WERI-Rb-1 (cell line): ENCODE results near the gene INPPL1.
"Not testable (repeated sequence)": the region's sequence is repeated elsewhere in the genome, so short reads cannot be mapped to it uniquely, and the experiment has no call there.

ENCODE experiments used
- DNase-seq: peaks from one replicate; pipeline ENCODE4 v3.0.0-alpha.2; 2020
- H3K27ac ChIP-seq: fragments of 250-450 bp; sonication (Bioruptor Pico); 2 replicates; pipeline ENCODE4 v1.5.1; 2020; ENCODE audit warnings: mild to moderate bottlenecking, moderate library complexity
- H3K27me3 ChIP-seq: fragments of 250-450 bp; sonication (Bioruptor Pico); 2 replicates; pipeline ENCODE4 v1.5.1; 2021; ENCODE audit warnings: mild to moderate bottlenecking, low read depth, moderate library complexity; ENCODE audit not compliant: insufficient read depth, severe bottlenecking
- H3K36me3 ChIP-seq: fragments of 250-450 bp; sonication (Bioruptor Pico); 2 replicates; pipeline ENCODE4 v1.5.1; 2020; ENCODE audit warnings: mild to moderate bottlenecking, moderate library complexity
- H3K4me3 ChIP-seq: 2 replicates; pipeline ENCODE4 v1.5.1; 2011; ENCODE audit warnings: low read depth, mild to moderate bottlenecking, control low read depth, low read length
- H3K9me3 ChIP-seq: fragments of 250-450 bp; sonication (Bioruptor Pico); 2 replicates; pipeline ENCODE4 v1.5.1; 2021; ENCODE audit warnings: mild to moderate bottlenecking, moderate library complexity; ENCODE audit not compliant: severe bottlenecking
- CTCF ChIP-seq: IDR thresholded peaks from 2 replicates; pipeline ENCODE4 v1.5.1; 2011; ENCODE audit warnings: low read depth, mild to moderate bottlenecking, control low read depth, inconsistent platforms, low read length

INPPL1 gene

GRCh38 chr11:72195518-72196270 is 28.9 kb upstream of the INPPL1 start:
- Histone ChIP-seq H3K36me3 (no peaks in the 10 kb centered on the region), H3K27me3 (no peaks in the 10 kb centered on the region), H3K27ac (peak overlapping the region; percentile 44), H3K4me3 (no peak overlapping the region), H3K9me3 (no peaks in the 10 kb centered on the region)
- DNase-seq, result peak; percentile 53
- no peak for TF ChIP-seq CTCF

GRCh38 chr11:72201445-72201844 is 23.1 kb upstream of the INPPL1 start:
- DNase-seq, H3K27ac ChIP-seq: not testable (repeated sequence)

GRCh38 chr11:72202571-72202970 is 22.0 kb upstream of the INPPL1 start:
- H3K9me3 ChIP-seq, result no peaks in the 10 kb centered on the region
- DNase-seq, result no peak
- no peak overlapping the region for H3K4me3 ChIP-seq
- no peak for TF ChIP-seq CTCF
- H3K27ac ChIP-seq, result no peak overlapping the region
- H3K27me3 ChIP-seq, result no peaks in the 10 kb centered on the region
- no peaks in the 10 kb centered on the region for H3K36me3 ChIP-seq

More at GRCh38 chr11:72201445-72201844, 23.1 kb upstream of the INPPL1 start:
- not testable (repeated sequence) for H3K36me3 ChIP-seq, H3K4me3 ChIP-seq, H3K9me3 ChIP-seq, H3K27me3 ChIP-seq

GRCh38 chr11:72203163-72203562 is 21.4 kb upstream of the INPPL1 start:
- H3K36me3 ChIP-seq, result no peaks in the 10 kb centered on the region
- H3K27ac ChIP-seq, result no peak overlapping the region
- DNase-seq, result no peak
- H3K4me3 ChIP-seq, result no peak overlapping the region
- no peaks in the 10 kb centered on the region for H3K9me3 ChIP-seq
- H3K27me3 ChIP-seq, result no peaks in the 10 kb centered on the region
- TF ChIP-seq CTCF, result no peak

- H3K27me3 ChIP-seq, result no peaks in the 10 kb centered on the region
- no peak for DNase-seq
- H3K36me3 ChIP-seq, result no peaks in the 10 kb centered on the region
- no peak overlapping the region for H3K4me3 ChIP-seq
- no peak for TF ChIP-seq CTCF
- H3K27ac ChIP-seq, result no peak overlapping the region
- H3K9me3 ChIP-seq, result peaks cover 8% of the 10 kb centered on the region
These were observed 19.7 kb upstream of the INPPL1 start for GRCh38 chr11:72204886-72205285.

GRCh38 chr11:72206794-72207193 is 17.8 kb upstream of the INPPL1 start:
- H3K27ac ChIP-seq, H3K27me3 ChIP-seq, H3K4me3 ChIP-seq, H3K9me3 ChIP-seq, DNase-seq, H3K36me3 ChIP-seq: not testable (repeated sequence)

GRCh38 chr11:72208281-72208680 is 16.3 kb upstream of the INPPL1 start:
- Histone ChIP-seq H3K4me3 (no peak overlapping the region), H3K27me3 (no peaks in the 10 kb centered on the region), H3K36me3 (no peaks in the 10 kb centered on the region), H3K9me3 (peaks cover 8% of the 10 kb centered on the region), H3K27ac (no peak overlapping the region)
- DNase-seq, result no peak
- TF ChIP-seq CTCF, result no peak
